Activated CD8-positive, alpha-beta memory T cell treated with anti-CD3 and anti-CD28 coated beads, Interleukin-2, amount 10 ng/mL, durations not matched to agents 7 days and 5 days (primary cell): ENCODE measurements around the gene WASF2. TPM values are rescaled to one million over a fixed set of nuclear protein-coding genes. Genes with fewer than 3 reads are reported as not detected.
"Not testable (repeated sequence)": the region's sequence is repeated elsewhere in the genome, so short reads cannot be mapped to it uniquely, and the experiment has no call there.

ENCODE experiments used
- ATAC-seq: fragments of 150-1000 bp; cut with Tn5 transposase; one replicate; pipeline ENCODE4 v1.10.0; 2021; ENCODE audit warnings: moderate library complexity
- CTCF ChIA-PET: fragments of 350-600 bp; sonication (Branson Sonifier 250); formaldehyde crosslinking; loops from one replicate; lab custom pipeline; 2021; ENCODE audit warnings: antibody characterized with exemption; lab: Charles Lee
- DNase-seq: peaks from one replicate; pipeline ENCODE4 v3.0.0-alpha.2; 2020
- H3K27ac Mint-ChIP-seq: one replicate; pipeline ENCODE4 v1.8.0; 2021; ENCODE audit warnings: mild to moderate bottlenecking, mixed read lengths
- H3K27me3 Mint-ChIP-seq: one replicate; pipeline ENCODE4 v1.8.0; 2021; ENCODE audit warnings: mixed read lengths
- H3K36me3 Mint-ChIP-seq: one replicate; pipeline ENCODE4 v1.8.0; 2021; ENCODE audit warnings: mild to moderate bottlenecking, mixed read lengths
- H3K4me1 Mint-ChIP-seq: one replicate; pipeline ENCODE4 v1.8.0; 2021; ENCODE audit warnings: mixed read lengths
- H3K4me3 Mint-ChIP-seq: one replicate; pipeline ENCODE4 v1.8.0; 2021; ENCODE audit warnings: mild to moderate bottlenecking, moderate library complexity, mixed read lengths
- H3K9me3 Mint-ChIP-seq: one replicate; pipeline ENCODE4 v1.8.0; 2022; ENCODE audit warnings: low read depth, mixed read lengths
- total RNA-seq, 2 experiments: library from RNA; stranded (reverse); gene quantifications; one replicate each; pipeline ENCODE4 v1.2.3, GENCODE V29; 2021

Gene WASF2
- total RNA-seq, 2 experiments from 2014 or later = 113 to 117 TPM

DNA sequence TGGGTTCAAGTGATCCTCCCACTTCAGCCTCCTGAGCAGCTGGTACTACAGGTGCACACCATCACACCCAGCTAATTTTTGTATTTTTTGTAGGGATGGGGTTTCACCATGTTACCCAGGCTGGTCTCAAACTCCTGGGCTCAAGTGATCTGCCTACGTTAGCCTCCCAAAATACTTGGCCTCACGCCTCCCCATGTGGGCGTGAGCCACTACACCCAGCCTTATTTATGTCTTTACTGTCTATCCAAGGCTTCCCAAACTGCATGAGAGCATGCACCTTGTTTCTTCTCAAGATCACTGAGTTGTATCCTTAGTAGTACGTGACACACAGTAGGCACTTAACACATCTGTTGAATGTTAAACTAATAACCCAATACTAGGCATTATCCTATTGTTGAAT lies 14.2 kb downstream of the WASF2 start:
- CTCF ChIA-PET = no interaction called here
- H3K27me3 Mint-ChIP-seq = no peaks in the 10 kb centered on the region
- H3K4me1 Mint-ChIP-seq = peaks cover 43% of the 10 kb centered on the region
- H3K27ac Mint-ChIP-seq = no peak overlapping the region
- H3K9me3 Mint-ChIP-seq = no peaks in the 10 kb centered on the region
- ATAC-seq = no peak
- peaks cover 24% of the 10 kb centered on the region for H3K36me3 Mint-ChIP-seq
- DNase-seq = no peak
- H3K4me3 Mint-ChIP-seq = no peak overlapping the region

DNA sequence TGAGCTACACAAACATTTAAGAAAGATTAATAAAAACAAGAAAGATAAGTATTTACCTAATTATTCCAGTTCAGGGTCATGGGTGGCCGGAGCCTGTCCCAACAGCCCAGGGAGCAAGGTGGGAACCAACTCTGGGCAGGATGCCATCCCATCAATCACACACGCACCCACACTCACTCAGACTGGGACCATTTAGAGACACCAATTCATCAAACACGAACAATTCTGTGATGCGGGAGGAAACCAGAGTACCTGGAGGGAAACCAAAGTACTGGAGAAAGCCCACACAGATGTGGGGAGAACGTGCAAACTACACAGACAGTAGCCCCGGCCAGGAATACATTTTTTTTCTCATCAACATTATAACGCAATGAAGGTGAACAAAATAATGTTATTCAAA lies 16.2 kb downstream of the WASF2 start:
- CTCF ChIA-PET = no interaction called here
- no peak overlapping the region for H3K4me3 Mint-ChIP-seq
- no peak for ATAC-seq

DNA sequence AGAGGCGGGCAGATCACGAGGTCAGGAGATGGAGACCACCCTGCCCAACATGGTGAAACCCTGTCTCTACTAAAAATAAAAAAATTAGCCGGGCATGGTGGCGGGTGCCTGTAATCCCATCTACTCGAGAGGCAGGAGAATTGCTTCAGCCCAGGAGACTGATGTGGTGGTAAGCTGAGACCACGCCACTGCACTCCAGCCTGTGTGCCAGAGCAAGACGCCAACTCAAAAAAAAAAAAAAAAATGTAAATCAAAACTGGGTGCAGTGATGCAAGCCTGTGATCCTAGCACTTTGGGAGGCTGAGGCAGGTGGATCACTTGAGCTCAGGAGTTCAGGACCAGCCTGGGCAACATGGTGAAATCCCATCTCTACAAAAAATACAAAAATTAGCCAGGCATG lies 17.9 kb downstream of the WASF2 start:
- H3K4me1 Mint-ChIP-seq = peaks cover 45% of the 10 kb centered on the region
- H3K9me3 Mint-ChIP-seq, H3K27ac Mint-ChIP-seq, H3K27me3 Mint-ChIP-seq, H3K4me3 Mint-ChIP-seq, ATAC-seq, DNase-seq: not testable (repeated sequence)
- CTCF ChIA-PET = interaction anchor here (0.7 kb wide), 1 partner anchor 409 kb away, joined by 4 read pairs; no protein-coding TSS in a partner anchor
- peaks cover 28% of the 10 kb centered on the region for H3K36me3 Mint-ChIP-seq

More for the DNA sequence above, 16.2 kb downstream of the WASF2 start:
- no peak for DNase-seq
- Mint-ChIP-seq H3K36me3 (peaks cover 33% of the 10 kb centered on the region), H3K27me3 (no peaks in the 10 kb centered on the region), H3K27ac (no peak overlapping the region), H3K9me3 (no peaks in the 10 kb centered on the region), H3K4me1 (peaks cover 50% of the 10 kb centered on the region)

DNA sequence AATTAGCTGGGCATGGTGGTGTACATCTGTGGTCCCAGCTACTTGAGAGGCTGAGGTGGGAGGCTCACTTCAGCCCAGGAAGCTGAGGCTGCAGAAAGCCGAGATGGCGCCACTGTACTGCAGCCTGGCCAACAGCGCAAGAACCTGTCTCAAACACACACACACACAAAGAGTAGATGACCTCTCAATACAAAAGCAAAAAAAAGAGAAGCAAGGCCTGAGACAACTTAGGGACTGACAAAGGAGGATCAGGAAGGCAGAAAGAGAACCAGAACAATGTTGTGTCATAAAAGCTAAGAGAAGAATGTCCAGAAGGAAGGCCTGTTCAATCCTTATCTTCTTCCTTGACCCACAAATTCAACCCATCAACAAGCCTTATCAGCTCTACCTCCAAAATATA lies 18.5 kb downstream of the WASF2 start:
- Mint-ChIP-seq H3K4me1 (peaks cover 39% of the 10 kb centered on the region), H3K36me3 (peaks cover 27% of the 10 kb centered on the region), H3K27ac (no peak overlapping the region), H3K4me3 (no peak overlapping the region), H3K27me3 (no peaks in the 10 kb centered on the region), H3K9me3 (no peaks in the 10 kb centered on the region)
- ATAC-seq (no peak), DNase-seq (no peak)
- CTCF ChIA-PET = interaction anchor here (1.0 to 1.2 kb wide), 2 partner anchors 19 to 40 kb away, joined by 3 to 5 read pairs; partner anchors contain the start of gene WASF2

DNA sequence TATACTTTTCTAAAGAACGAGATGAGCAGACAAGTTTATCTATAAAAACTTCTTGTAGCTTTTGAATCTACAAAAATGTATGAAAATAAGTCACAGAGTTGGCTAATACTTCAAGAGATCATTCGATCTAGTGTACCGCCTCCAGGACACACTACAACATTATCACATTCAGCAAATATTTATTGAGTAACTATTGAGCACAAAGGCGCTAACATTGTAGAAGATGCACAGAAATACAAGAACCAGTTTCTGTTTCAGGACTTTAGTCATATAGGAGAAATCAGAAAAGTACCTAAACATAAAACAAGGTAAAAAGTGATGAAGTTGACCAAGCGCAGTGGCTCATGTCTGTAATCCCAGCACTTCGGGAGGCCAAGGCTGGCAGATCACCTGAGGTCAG lies 20.6 kb downstream of the WASF2 start:
- H3K27ac Mint-ChIP-seq = no peak overlapping the region
- H3K36me3 Mint-ChIP-seq = peaks cover 30% of the 10 kb centered on the region
- DNase-seq = no peak
- H3K4me3 Mint-ChIP-seq = no peak overlapping the region
- no peaks in the 10 kb centered on the region for H3K9me3 Mint-ChIP-seq
- no peak for ATAC-seq
- peaks cover 31% of the 10 kb centered on the region for H3K4me1 Mint-ChIP-seq
- CTCF ChIA-PET = interaction anchor here (1.0 kb wide), 1 partner anchor 53 kb away, joined by 3 read pairs; no protein-coding TSS in a partner anchor
- H3K27me3 Mint-ChIP-seq = no peaks in the 10 kb centered on the region

DNA sequence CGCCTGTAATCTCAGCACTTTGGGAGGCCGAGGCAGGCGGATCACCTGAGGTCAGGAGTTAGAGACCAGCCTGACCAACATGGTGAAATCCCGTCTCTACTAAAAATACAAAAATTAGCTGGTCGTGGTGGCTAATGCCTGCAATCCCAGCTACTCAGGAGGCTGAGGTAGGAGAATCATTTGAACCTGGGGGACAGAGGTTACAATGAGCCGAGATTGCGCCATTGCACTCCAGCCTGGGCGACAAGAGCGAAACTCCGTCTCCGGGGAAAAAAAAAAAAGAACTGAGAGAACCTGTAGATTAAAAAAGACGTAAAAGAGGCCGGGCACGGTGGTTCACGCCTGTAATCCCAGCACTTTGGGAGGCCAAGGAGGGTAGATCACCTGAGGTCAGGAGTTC lies 21.6 kb downstream of the WASF2 start:
- H3K36me3 Mint-ChIP-seq = peaks cover 30% of the 10 kb centered on the region
- H3K27me3 Mint-ChIP-seq, H3K27ac Mint-ChIP-seq, H3K4me3 Mint-ChIP-seq, ATAC-seq, H3K9me3 Mint-ChIP-seq, DNase-seq: not testable (repeated sequence)
- CTCF ChIA-PET = interaction anchor here (0.5 to 1.0 kb wide), 3 partner anchors 11 to 258 kb away, joined by 3 read pairs; no protein-coding TSS in a partner anchor
- H3K4me1 Mint-ChIP-seq = peaks cover 21% of the 10 kb centered on the region

DNA sequence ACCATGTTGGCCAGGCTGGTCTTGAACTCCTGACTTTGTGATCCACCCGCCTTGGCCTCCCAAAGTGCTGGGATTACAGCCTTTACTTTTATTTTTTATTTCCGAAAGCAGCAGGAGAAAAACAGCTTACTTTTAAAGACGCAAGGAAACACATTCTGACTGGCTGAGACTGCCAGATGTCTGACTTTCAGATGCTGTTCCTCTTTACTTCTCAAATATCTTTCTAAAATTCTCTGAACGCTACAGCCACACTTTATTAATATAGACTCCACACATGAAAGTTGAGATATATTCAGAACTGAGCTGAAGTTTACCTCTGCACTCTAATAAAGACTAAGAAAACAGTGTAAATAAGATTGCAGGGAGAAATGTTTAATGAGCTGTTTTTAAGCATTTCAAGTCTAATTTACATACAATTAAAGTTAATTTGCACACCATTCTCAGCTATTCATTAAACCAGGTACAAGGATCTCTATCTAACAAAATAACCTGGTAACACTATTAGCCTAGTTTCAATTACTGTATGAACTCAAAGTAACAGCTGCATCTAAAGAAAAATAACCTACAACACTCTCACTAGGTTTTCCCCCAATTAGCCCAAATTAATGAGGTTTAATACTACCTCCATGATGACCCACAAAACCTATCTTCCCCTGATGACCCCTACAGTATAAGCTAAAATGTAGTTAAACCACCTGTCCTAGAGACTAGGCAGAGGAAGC lies 24.9 kb downstream of the WASF2 start:
- Mint-ChIP-seq H3K4me1 (peaks cover 18% of the 10 kb centered on the region), H3K36me3 (peaks cover 19% of the 10 kb centered on the region), H3K27me3 (no peaks in the 10 kb centered on the region), H3K27ac (no peak overlapping the region), H3K4me3 (no peak overlapping the region), H3K9me3 (no peaks in the 10 kb centered on the region)
- no peak for ATAC-seq
- CTCF ChIA-PET = interaction anchor here (1.1 to 1.9 kb wide), 6 partner anchors 13 to 92 kb away, joined by 3 to 6 read pairs (median 4); no protein-coding TSS in a partner anchor
- DNase-seq = no peak

DNA sequence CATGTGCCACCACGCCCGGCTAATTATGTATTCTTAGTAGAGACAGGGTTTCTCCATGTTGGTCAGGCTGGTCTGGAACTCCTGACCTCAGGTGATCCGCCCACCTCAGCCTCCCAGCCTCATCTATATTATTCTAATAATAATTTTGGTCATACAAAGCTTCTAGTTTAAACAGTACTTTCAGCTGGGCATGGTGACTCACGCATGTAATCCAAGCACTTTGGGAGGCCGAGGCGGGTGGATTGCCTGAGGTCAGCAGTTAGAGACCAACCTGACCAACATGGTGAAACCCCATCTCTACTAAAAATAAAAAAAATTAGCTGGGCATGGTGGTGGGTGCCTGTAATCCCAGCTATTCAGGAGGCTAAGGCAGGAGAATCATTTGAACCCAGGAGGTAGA lies 26.1 kb downstream of the WASF2 start:
- not testable (repeated sequence) for H3K4me3 Mint-ChIP-seq, DNase-seq, H3K9me3 Mint-ChIP-seq, H3K36me3 Mint-ChIP-seq, H3K27me3 Mint-ChIP-seq, ATAC-seq, H3K27ac Mint-ChIP-seq
- peaks cover 10% of the 10 kb centered on the region for H3K4me1 Mint-ChIP-seq
- CTCF ChIA-PET = interaction anchor here (1.3 to 1.9 kb wide), 4 partner anchors 13 to 93 kb away, joined by 3 to 6 read pairs (median 4); no protein-coding TSS in a partner anchor

DNA sequence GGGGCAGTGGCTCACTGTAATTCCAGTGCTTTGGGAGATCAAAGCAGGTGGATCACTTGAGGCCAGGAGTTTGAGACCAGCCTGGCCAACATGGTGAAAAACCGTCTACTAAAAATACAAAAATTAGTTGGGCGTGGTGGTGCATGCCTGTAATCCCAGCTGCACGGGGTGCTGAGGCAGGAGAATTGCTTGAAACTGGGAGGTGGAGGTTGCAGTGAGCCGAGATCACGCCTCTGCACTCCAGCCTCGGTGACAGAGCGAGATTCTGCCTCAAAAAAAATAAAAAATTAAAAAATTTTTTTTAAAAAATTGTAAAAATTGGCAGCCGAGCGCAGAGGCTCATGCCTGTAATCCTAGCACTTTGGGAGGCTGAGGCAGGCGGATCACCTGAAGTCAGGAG lies 31.4 kb downstream of the WASF2 start:
- not testable (repeated sequence) for ATAC-seq, DNase-seq, H3K27ac Mint-ChIP-seq, H3K27me3 Mint-ChIP-seq, H3K36me3 Mint-ChIP-seq, H3K9me3 Mint-ChIP-seq, H3K4me3 Mint-ChIP-seq
- H3K4me1 Mint-ChIP-seq = peaks cover 25% of the 10 kb centered on the region
- CTCF ChIA-PET = interaction anchor here (0.7 kb wide), 1 partner anchor 39 kb away, joined by 3 read pairs; no protein-coding TSS in a partner anchor

DNA sequence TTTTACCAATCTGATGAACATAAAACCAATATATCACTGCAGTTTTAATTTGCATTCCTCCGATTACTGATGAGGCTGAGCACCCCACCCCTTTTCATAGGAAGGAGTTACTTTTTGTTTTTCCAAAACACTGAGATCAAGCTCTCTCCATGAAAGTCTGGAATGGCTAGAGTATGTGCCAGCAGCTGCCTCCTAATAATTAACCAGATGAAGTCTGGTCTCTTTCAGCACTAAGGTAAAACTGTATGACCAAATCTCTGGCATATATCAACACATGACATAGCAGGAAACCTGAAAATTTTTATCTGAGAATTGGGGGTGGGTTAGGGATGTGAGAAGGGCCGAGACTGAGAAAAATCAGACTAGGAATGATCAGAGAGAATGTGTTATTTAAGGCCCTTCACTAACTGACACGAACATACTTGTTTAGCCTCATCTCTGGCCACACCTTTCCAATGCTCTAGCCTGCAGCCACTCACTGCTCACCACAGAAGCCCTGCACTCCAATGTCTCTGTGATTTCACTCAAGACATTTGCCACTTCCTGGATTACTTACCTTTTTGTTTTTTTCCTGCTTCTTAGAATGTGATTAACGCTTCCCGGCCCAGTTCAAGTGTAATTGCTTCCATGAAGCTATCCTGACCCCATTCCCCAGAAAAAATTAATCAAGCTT lies 34.7 kb downstream of the WASF2 start:
- Mint-ChIP-seq H3K27ac (peak overlapping the region; percentile 77), H3K9me3 (no peaks in the 10 kb centered on the region), H3K27me3 (no peaks in the 10 kb centered on the region), H3K4me1 (peaks cover 29% of the 10 kb centered on the region), H3K36me3 (peaks cover 8% of the 10 kb centered on the region), H3K4me3 (peak overlapping the region; percentile 5)
- CTCF ChIA-PET = interaction anchor here (1.0 to 1.2 kb wide), 4 partner anchors 9 to 44 kb away, joined by 3 read pairs; no protein-coding TSS in a partner anchor
- DNase-seq (peak; percentile 70), ATAC-seq (peak; percentile 91)

DNA sequence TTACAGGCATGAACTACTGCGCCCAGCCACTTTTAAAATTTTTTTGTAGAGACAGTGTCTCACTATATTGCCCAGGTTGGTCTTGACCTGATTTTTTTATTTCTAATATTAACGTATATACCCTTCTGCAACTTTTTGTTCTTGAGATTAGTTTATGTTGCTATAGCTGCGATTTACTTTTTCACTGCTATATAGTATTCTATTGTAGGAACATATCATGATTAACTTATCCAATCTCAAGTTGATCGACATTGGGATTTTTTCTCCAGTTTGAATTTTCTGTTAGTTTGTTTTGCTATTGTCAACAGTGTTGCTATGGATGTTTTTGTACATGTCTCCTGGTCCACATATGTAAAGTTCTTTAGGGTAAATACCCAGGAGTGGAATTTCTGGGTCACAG lies 35.4 kb downstream of the WASF2 start:
- peaks cover 27% of the 10 kb centered on the region for H3K4me1 Mint-ChIP-seq
- no peak overlapping the region for H3K4me3 Mint-ChIP-seq
- no peak for DNase-seq
- H3K36me3 Mint-ChIP-seq = peaks cover 12% of the 10 kb centered on the region
- CTCF ChIA-PET = interaction anchor here (1.1 kb wide), 1 partner anchor 9 kb away, joined by 3 read pairs; no protein-coding TSS in a partner anchor
- no peak for ATAC-seq
- H3K9me3 Mint-ChIP-seq = no peaks in the 10 kb centered on the region
- no peaks in the 10 kb centered on the region for H3K27me3 Mint-ChIP-seq
- H3K27ac Mint-ChIP-seq = no peak overlapping the region

DNA sequence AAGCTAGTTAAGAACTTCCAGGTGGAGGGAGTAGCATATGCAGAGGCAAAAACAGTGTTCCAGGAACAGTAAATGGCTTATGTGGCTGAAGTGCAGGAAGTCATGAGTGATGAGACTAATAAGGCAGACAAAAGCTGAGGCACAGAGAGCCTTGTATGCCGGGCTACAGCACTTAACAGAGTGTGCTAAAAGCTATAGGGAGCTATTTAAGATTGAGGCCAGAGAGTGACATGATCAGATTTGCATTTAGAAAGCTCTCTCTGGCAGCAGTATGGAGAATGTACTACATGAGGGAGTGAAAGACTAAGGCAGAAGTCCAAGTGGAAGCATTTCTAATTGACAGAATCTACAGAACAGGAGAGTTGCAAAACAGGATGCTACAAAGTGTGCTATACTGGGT lies 38.6 kb downstream of the WASF2 start:
- Mint-ChIP-seq H3K9me3 (no peaks in the 10 kb centered on the region), H3K27ac (no peak overlapping the region), H3K4me1 (peaks cover 44% of the 10 kb centered on the region), H3K4me3 (no peak overlapping the region), H3K36me3 (peaks cover 26% of the 10 kb centered on the region), H3K27me3 (no peaks in the 10 kb centered on the region)
- ATAC-seq = no peak
- CTCF ChIA-PET = interaction anchor here (1.5 kb wide), 1 partner anchor 13 kb away, joined by 3 read pairs; no protein-coding TSS in a partner anchor
- no peak for DNase-seq

DNA sequence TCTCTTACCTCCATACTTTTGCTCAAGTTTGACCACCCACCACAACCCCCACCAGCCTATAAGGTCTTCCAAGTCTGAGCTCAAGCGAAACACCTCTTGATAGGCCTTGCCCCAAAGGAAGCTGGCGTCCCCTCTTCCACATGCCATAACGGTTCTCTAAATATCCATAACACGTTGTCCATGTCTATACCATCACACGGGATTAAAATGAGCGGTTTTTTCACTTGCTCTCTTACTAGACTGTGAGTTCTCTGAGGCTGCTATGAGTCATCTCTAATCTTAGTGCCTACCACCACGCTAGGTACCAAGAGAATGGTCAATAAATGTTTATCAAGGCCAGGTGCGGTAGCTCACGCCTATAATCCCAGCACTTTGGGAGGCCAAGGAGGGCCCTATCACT lies 41.0 kb downstream of the WASF2 start:
- Mint-ChIP-seq H3K9me3 (no peaks in the 10 kb centered on the region), H3K4me3 (no peak overlapping the region), H3K36me3 (peaks cover 22% of the 10 kb centered on the region), H3K27ac (no peak overlapping the region), H3K27me3 (no peaks in the 10 kb centered on the region), H3K4me1 (peaks cover 47% of the 10 kb centered on the region)
- ATAC-seq (no peak), DNase-seq (no peak)
- CTCF ChIA-PET = no interaction called here
